Duodenal mucosa (tissue), 2 donors: Measurements from ENCODE around the gene TENT4A.

Experiments
- H3K27ac ChIP-seq: one replicate; pipeline ENCODE4 v1.7.0; 2013; ENCODE audit warnings: low read depth, low read length
- H3K27me3 ChIP-seq, 2 donors: one replicate each; pipeline ENCODE4 v1.7.0; 2013; ENCODE audit warnings: low read length in 2 of 2, control low read depth in 1 of 2; ENCODE audit not compliant: insufficient read depth in 2 of 2, control insufficient read depth in 1 of 2
- H3K36me3 ChIP-seq, 2 donors: one replicate each; pipeline ENCODE4 v1.7.0; 2013; ENCODE audit warnings: low read length in 2 of 2, control low read depth in 1 of 2; ENCODE audit not compliant: insufficient read depth in 2 of 2, control insufficient read depth in 1 of 2
- H3K4me1 ChIP-seq, 2 donors: one replicate each; pipeline ENCODE4 v1.7.0; 2013; ENCODE audit warnings: low read length in 2 of 2, control low read depth in 1 of 2; ENCODE audit not compliant: insufficient read depth in 2 of 2, control insufficient read depth in 1 of 2
- H3K4me3 ChIP-seq, 2 donors: one replicate each; pipeline ENCODE4 v1.7.0; 2013; ENCODE audit warnings: low read length in 2 of 2, low read depth in 1 of 2
- H3K9ac ChIP-seq, 2 donors: one replicate each; pipeline ENCODE4 v1.7.0; 2013; ENCODE audit warnings: low read length in 2 of 2, low read depth in 1 of 2
- H3K9me3 ChIP-seq, 2 donors: one replicate each; pipeline ENCODE4 v1.7.0; 2013; ENCODE audit warnings: low read length in 2 of 2, control low read depth in 1 of 2; ENCODE audit not compliant: control insufficient read depth in 1 of 2

The TENT4A gene

GRCh38 chr5:6757414-6757969, 44.3 kb downstream of the TENT4A start:
- Histone ChIP-seq H3K36me3 (peaks cover 26 to 51% of the 10 kb centered on the region in 2 donors), H3K9ac (no peak overlapping the region), H3K4me3 (no peak overlapping the region), H3K9me3 (no peaks in the 10 kb centered on the region), H3K27ac (no peak overlapping the region), H3K27me3 (no peaks in the 10 kb centered on the region), H3K4me1 (no peaks in the 10 kb centered on the region)

- no peak overlapping the region for H3K27ac ChIP-seq
- no peaks in the 10 kb centered on the region for H3K4me1 ChIP-seq
- no peak overlapping the region for H3K9ac ChIP-seq
- peaks cover 21 to 44% of the 10 kb centered on the region in 2 donors for H3K36me3 ChIP-seq
- H3K4me3 ChIP-seq = no peak overlapping the region
- no peaks in the 10 kb centered on the region for H3K9me3 ChIP-seq
- H3K27me3 ChIP-seq = no peaks in the 10 kb centered on the region
Observed at GRCh38 chr5:6758236-6758635, 45.0 kb downstream of the TENT4A start.

- Histone ChIP-seq H3K4me3 (no peak overlapping the region), H3K36me3 (peaks cover 16 to 39% of the 10 kb centered on the region in 2 donors), H3K27me3 (no peaks in the 10 kb centered on the region)
Observed at GRCh38 chr5:6758706-6759105, 45.5 kb downstream of the TENT4A start.

GRCh38 chr5:6759401-6759800, 46.2 kb downstream of the TENT4A start:
- H3K9ac ChIP-seq = no peak overlapping the region
- H3K27me3 ChIP-seq = no peaks in the 10 kb centered on the region
- H3K27ac ChIP-seq = no peak overlapping the region
- H3K4me3 ChIP-seq = no peak overlapping the region
- H3K9me3 ChIP-seq = no peaks in the 10 kb centered on the region
- no peaks in the 10 kb centered on the region for H3K4me1 ChIP-seq
- peaks cover 16 to 32% of the 10 kb centered on the region in 2 donors for H3K36me3 ChIP-seq

More at GRCh38 chr5:6758706-6759105, 45.5 kb downstream of the TENT4A start:
- Histone ChIP-seq H3K4me1 (no peaks in the 10 kb centered on the region), H3K27ac (no peak overlapping the region), H3K9ac (no peak overlapping the region), H3K9me3 (no peaks in the 10 kb centered on the region)

- H3K36me3 ChIP-seq = peaks cover 16 to 26% of the 10 kb centered on the region in 2 donors
- H3K9me3 ChIP-seq = no peaks in the 10 kb centered on the region
- no peak overlapping the region for H3K27ac ChIP-seq
- H3K9ac ChIP-seq = no peak overlapping the region
- H3K4me1 ChIP-seq = no peaks in the 10 kb centered on the region
- no peak overlapping the region for H3K4me3 ChIP-seq
- H3K27me3 ChIP-seq = no peaks in the 10 kb centered on the region
Observed at GRCh38 chr5:6759983-6760382, 46.8 kb downstream of the TENT4A start.

- no peak overlapping the region for H3K27ac ChIP-seq
Observed at GRCh38 chr5:6760686-6761085, 47.5 kb downstream of the TENT4A start.

GRCh38 chr5:6761333-6761732, 48.1 kb downstream of the TENT4A start:
- Histone ChIP-seq H3K9ac (no peak overlapping the region), H3K36me3 (peaks cover 6 to 13% of the 10 kb centered on the region in 2 donors), H3K27me3 (no peaks in the 10 kb centered on the region), H3K4me1 (peaks cover 9 to 10% of the 10 kb centered on the region in 2 donors), H3K9me3 (no peaks in the 10 kb centered on the region), H3K27ac (no peak overlapping the region), H3K4me3 (no peak overlapping the region)

More at GRCh38 chr5:6760686-6761085, 47.5 kb downstream of the TENT4A start:
- H3K27me3 ChIP-seq = no peaks in the 10 kb centered on the region
- H3K9ac ChIP-seq = no peak overlapping the region
- peaks cover 13 to 19% of the 10 kb centered on the region in 2 donors for H3K36me3 ChIP-seq
- no peaks in the 10 kb centered on the region for H3K9me3 ChIP-seq
- H3K4me3 ChIP-seq = no peak overlapping the region
- H3K4me1 ChIP-seq = peaks cover 3% of the 10 kb centered on the region in 2 donors

DNA sequence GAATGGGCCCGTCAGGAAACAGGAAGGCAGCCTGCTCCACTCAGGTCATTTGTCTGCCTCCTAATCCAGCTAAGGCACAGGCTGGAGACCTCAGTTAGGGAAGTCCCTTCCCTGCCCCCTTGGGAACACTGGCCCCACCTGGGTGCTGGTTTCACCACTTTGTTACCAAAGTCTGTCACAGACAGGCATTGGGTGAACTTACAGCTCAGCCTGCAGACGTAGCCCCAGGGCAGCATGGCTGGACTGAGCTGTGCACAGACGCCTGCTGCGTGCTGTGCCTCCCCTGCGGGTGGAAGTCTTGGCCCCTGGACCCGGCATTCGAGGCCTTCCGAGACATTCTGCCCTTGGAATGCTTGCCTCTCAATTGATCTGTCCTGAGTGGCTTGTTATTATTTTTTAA, 48.9 kb downstream of the TENT4A start:
- H3K27ac ChIP-seq = no peak overlapping the region
- H3K36me3 ChIP-seq = peaks cover 6 to 8% of the 10 kb centered on the region in 2 donors
- no peaks in the 10 kb centered on the region for H3K9me3 ChIP-seq
- H3K27me3 ChIP-seq = no peaks in the 10 kb centered on the region
- H3K9ac ChIP-seq = no peak overlapping the region
- H3K4me3 ChIP-seq = no peak overlapping the region
- H3K4me1 ChIP-seq = peaks cover 10 to 14% of the 10 kb centered on the region in 2 donors

DNA sequence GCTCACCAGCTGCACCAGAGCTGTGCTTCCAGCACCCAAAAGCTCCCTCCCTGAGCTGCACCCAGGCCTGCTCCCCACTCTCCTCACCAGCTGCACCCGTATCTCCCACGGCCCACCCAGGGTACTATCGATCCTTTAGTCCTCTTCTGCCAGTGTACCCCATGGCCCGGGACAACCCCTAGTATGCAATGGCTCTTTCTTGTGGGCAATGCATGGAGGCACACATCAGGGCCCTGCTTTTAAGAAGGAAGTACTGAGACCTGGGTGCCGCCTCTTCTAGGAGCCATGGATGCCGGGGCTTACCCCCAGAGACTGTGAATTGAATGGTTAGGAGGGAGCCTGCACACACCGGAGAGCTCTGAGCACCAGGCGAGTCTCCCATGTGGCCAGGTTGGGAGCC, 49.5 kb downstream of the TENT4A start:
- Histone ChIP-seq H3K4me3 (no peak overlapping the region), H3K36me3 (peaks cover 6 to 8% of the 10 kb centered on the region in 2 donors), H3K27ac (no peak overlapping the region), H3K9me3 (no peaks in the 10 kb centered on the region), H3K27me3 (no peaks in the 10 kb centered on the region), H3K9ac (no peak overlapping the region), H3K4me1 (peaks cover 10 to 14% of the 10 kb centered on the region in 2 donors)

DNA sequence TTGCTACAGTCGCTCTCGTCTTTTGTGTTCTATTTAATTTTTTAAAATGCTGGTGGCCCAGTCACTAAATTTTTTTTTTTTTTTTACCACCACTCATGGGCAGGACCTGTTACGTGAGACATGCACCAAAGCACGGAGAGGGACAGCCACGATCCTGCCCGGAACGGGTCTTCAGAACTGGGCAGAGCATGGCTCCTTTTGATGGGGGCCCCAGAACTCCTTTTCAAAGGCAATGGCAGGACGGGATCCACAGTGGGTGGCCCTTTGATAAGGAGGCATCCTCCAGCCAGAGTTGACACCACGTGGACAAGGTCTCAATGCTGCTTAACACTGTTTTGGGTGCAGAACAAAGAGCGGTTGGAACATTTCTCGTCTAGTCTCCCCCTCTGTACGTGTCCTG, 50.0 kb downstream of the TENT4A start:
- Histone ChIP-seq H3K9ac (no peak overlapping the region), H3K36me3 (peaks cover 6 to 8% of the 10 kb centered on the region in 2 donors), H3K9me3 (no peaks in the 10 kb centered on the region), H3K4me1 (peaks cover 10 to 14% of the 10 kb centered on the region in 2 donors), H3K27ac (no peak overlapping the region), H3K27me3 (no peaks in the 10 kb centered on the region), H3K4me3 (no peak overlapping the region)
